Neural cell (in vitro differentiated cells): ENCODE measurements around the gene OR2F1. TPM values are rescaled to one million over a fixed set of nuclear protein-coding genes. Genes with fewer than 3 reads are reported as not detected.

Source experiments
- H2AFZ ChIP-seq: fragments of 200-600, 300-800 bp; sonication (generic), shearing (Covaris generic); 2 replicates; pipeline ENCODE4 v1.6.0; 2014; ENCODE audit warnings: low read depth, mild to moderate bottlenecking, antibody characterized with exemption, low read length, moderate library complexity
- H3F3A ChIP-seq: fragments of 200-600 bp; shearing (Covaris generic); 2 replicates; pipeline ENCODE4 v1.6.1; 2016; ENCODE audit warnings: mild to moderate bottlenecking, moderate library complexity, mixed read lengths, antibody characterized with exemption, low read length; ENCODE audit not compliant: insufficient read depth, poor library complexity, severe bottlenecking
- H3K27ac ChIP-seq: fragments of 200-600, 300-800 bp; sonication (generic), shearing (Covaris generic); 2 replicates; pipeline ENCODE4 v1.5.1; 2014; ENCODE audit warnings: mild to moderate bottlenecking, low read length, moderate library complexity
- H3K27me3 ChIP-seq: fragments of 300-800, 200-600 bp; sonication (generic), shearing (Covaris generic); 2 replicates; pipeline ENCODE4 v1.6.0; 2014; ENCODE audit warnings: mild to moderate bottlenecking, low read depth, low read length, moderate library complexity; ENCODE audit not compliant: insufficient read depth
- H3K36me3 ChIP-seq: fragments of 300-800, 200-600 bp; sonication (generic), shearing (Covaris generic); 2 replicates; pipeline ENCODE4 v1.5.1; 2014; ENCODE audit warnings: mild to moderate bottlenecking, antibody characterized with exemption, low read length, moderate library complexity; ENCODE audit not compliant: insufficient read depth
- H3K4me2 ChIP-seq: fragments of 300-800, 200-600 bp; sonication (generic), shearing (Covaris generic); 2 replicates; pipeline ENCODE4 v1.6.0; 2014; ENCODE audit warnings: mild to moderate bottlenecking, low read length
- H3K4me3 ChIP-seq: fragments of 300-800, 200-600 bp; sonication (generic), shearing (Covaris generic); 2 replicates; pipeline ENCODE4 v1.5.1; 2014; ENCODE audit warnings: mild to moderate bottlenecking, low read length, moderate library complexity
- H3K79me2 ChIP-seq: fragments of 200-600 bp; shearing (Covaris generic); replicated peaks from 2 replicates; pipeline ENCODE4 v1.6.0; 2014; ENCODE audit warnings: mild to moderate bottlenecking, low read length, moderate library complexity; ENCODE audit not compliant: insufficient read depth
- H3K9ac ChIP-seq: fragments of 300-800, 200-600 bp; sonication (generic), shearing (Covaris generic); 2 replicates; pipeline ENCODE4 v1.6.1; 2016; ENCODE audit warnings: mild to moderate bottlenecking, low read length, mixed read lengths
- H3K9me2 ChIP-seq: fragments of 200-600 bp; shearing (Covaris generic); 2 replicates; pipeline ENCODE4 v1.6.1; 2016; ENCODE audit warnings: mild to moderate bottlenecking, low read length, mixed read lengths; ENCODE audit not compliant: insufficient read depth
- H3K9me3 ChIP-seq: fragments of 200-600, 300-800 bp; sonication (generic), shearing (Covaris generic); 2 replicates; pipeline ENCODE4 v1.6.1; 2016; ENCODE audit warnings: mild to moderate bottlenecking, mixed run types, low read length, moderate library complexity, mixed read lengths
- H4K20me1 ChIP-seq: fragments of 200-600 bp; shearing (Covaris generic); 2 replicates; pipeline ENCODE4 v1.6.1; 2016; ENCODE audit warnings: mild to moderate bottlenecking, mixed run types; ENCODE audit not compliant: insufficient read depth
- EP300 ChIP-seq: fragments of 450-650 bp; conservative IDR thresholded peaks from 2 replicates; pipeline ENCODE4 v1.6.1; 2014; ENCODE audit warnings: antibody characterized with exemption, mild to moderate bottlenecking, moderate library complexity; ENCODE audit not compliant: poor library complexity, severe bottlenecking
- EZH2 ChIP-seq: fragments of 200-600, 300-800 bp; shearing (Covaris generic), sonication (generic); IDR thresholded peaks from 2 replicates; pipeline ENCODE4 v1.6.1; 2014; ENCODE audit warnings: antibody characterized with exemption, low read length, borderline replicate concordance, mild to moderate bottlenecking; ENCODE audit not compliant: insufficient read depth, poor library complexity, severe bottlenecking
- MXI1 ChIP-seq: fragments of 450-650 bp; conservative IDR thresholded peaks from 2 replicates; pipeline ENCODE4 v1.6.1; 2014; ENCODE audit warnings: antibody characterized with exemption, mild to moderate bottlenecking; ENCODE audit not compliant: poor library complexity, severe bottlenecking
- POLR2AphosphoS5 ChIP-seq: IDR thresholded peaks from 2 replicates; pipeline ENCODE4 v1.6.1; 2012
- RAD21 ChIP-seq: fragments of 450-650 bp; conservative IDR thresholded peaks from 2 replicates; pipeline ENCODE4 v1.6.1; 2014; ENCODE audit warnings: antibody characterized with exemption, mild to moderate bottlenecking, moderate library complexity
- REST ChIP-seq: IDR thresholded peaks from 2 replicates; pipeline ENCODE4 v1.6.1; 2012; ENCODE audit warnings: borderline replicate concordance
- SMC3 ChIP-seq: fragments of 450-650 bp; conservative IDR thresholded peaks from 2 replicates; pipeline ENCODE4 v1.6.1; 2014; ENCODE audit warnings: antibody characterized with exemption, mild to moderate bottlenecking, moderate library complexity; ENCODE audit not compliant: poor library complexity
- TAF1 ChIP-seq: IDR thresholded peaks from 2 replicates; pipeline ENCODE4 v1.6.1; 2012; ENCODE audit warnings: low read depth
- polyA plus RNA-seq: library from polyadenylated mRNA; depleted of rRNA; stranded (reverse); fragments of >200 nt; gene quantifications from 2 replicates; pipeline ENCODE4 v1.2.3, GENCODE V29; 2014
- TF ChIP-seq, protein P1 (sequence below): fragments of 450-650 bp; IDR thresholded peaks from 2 replicates; pipeline ENCODE4 v1.5.1; 2014; ENCODE audit warnings: antibody characterized with exemption, mild to moderate bottlenecking, moderate library complexity; ENCODE audit not compliant: poor library complexity, severe bottlenecking

The OR2F1 gene
- polyA plus RNA-seq, 1 donor from 2014 or later: not detected

- no peak overlapping the region for H2AFZ ChIP-seq
- no peaks in the 10 kb centered on the region for H3K79me2 ChIP-seq
- H3K9me2 ChIP-seq: no peaks in the 10 kb centered on the region
- no peaks in the 10 kb centered on the region for H3K9me3 ChIP-seq
- no peaks in the 10 kb centered on the region for H3K27me3 ChIP-seq
- H3K27ac ChIP-seq: no peak overlapping the region
- no peak overlapping the region for H3K9ac ChIP-seq
- no peaks in the 10 kb centered on the region for H3K36me3 ChIP-seq
- H3F3A ChIP-seq: no peaks in the 10 kb centered on the region
- TF ChIP-seq EZH2 (no peak), EP300 (no peak), SMC3 (no peak), TAF1 (no peak)
- TF ChIP-seq, protein P1, sequence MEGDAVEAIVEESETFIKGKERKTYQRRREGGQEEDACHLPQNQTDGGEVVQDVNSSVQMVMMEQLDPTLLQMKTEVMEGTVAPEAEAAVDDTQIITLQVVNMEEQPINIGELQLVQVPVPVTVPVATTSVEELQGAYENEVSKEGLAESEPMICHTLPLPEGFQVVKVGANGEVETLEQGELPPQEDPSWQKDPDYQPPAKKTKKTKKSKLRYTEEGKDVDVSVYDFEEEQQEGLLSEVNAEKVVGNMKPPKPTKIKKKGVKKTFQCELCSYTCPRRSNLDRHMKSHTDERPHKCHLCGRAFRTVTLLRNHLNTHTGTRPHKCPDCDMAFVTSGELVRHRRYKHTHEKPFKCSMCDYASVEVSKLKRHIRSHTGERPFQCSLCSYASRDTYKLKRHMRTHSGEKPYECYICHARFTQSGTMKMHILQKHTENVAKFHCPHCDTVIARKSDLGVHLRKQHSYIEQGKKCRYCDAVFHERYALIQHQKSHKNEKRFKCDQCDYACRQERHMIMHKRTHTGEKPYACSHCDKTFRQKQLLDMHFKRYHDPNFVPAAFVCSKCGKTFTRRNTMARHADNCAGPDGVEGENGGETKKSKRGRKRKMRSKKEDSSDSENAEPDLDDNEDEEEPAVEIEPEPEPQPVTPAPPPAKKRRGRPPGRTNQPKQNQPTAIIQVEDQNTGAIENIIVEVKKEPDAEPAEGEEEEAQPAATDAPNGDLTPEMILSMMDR: no peak
- no peak overlapping the region for H3K4me3 ChIP-seq
- no peaks in the 10 kb centered on the region for H4K20me1 ChIP-seq
- no peak overlapping the region for H3K4me2 ChIP-seq
Measured at GRCh38 chr7:144001543-144001942, 46.9 kb downstream of the OR2F1 start.

DNA sequence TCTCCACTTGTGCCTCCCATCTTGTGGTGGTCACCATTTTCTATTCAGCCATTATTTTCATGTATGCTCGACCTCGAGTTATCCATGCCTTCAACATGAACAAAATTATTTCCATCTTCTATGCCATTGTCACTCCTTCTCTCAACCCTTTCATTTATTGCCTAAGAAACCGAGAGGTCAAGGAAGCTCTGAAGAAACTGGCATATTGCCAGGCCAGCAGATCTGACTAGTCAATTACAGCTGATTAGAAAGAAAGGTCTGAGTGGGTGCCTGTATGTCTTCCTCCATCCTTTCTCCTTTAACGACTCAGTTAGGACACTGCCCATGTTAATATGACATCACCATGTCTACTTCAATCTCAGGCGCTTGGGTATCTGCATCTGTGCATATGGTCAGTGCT lies 50.1 kb downstream of the OR2F1 start:
- no peaks in the 10 kb centered on the region for H3K9me2 ChIP-seq
- H3K79me2 ChIP-seq: no peaks in the 10 kb centered on the region
- no peaks in the 10 kb centered on the region for H3F3A ChIP-seq
- peaks cover 3% of the 10 kb centered on the region for H3K9me3 ChIP-seq
- H3K27me3 ChIP-seq: no peaks in the 10 kb centered on the region
- no peak overlapping the region for H2AFZ ChIP-seq
- no peaks in the 10 kb centered on the region for H3K36me3 ChIP-seq
- H3K9ac ChIP-seq: no peak overlapping the region
- TF ChIP-seq EZH2: no peak
- TF ChIP-seq SMC3: no peak
- TF ChIP-seq POLR2AphosphoS5: no peak
- no peak for TF ChIP-seq RAD21
- TF ChIP-seq MXI1: no peak
- TF ChIP-seq REST: no peak
- no peak for TF ChIP-seq TAF1
- TF ChIP-seq, protein P1: no peak
- TF ChIP-seq EP300: no peak
- no peaks in the 10 kb centered on the region for H4K20me1 ChIP-seq
- no peak overlapping the region for H3K4me3 ChIP-seq
- H3K4me2 ChIP-seq: no peak overlapping the region
- no peak overlapping the region for H3K27ac ChIP-seq
